ENCODE results near the gene EIF4E2. TPM values are rescaled to one million over a fixed set of nuclear protein-coding genes. Genes with fewer than 3 reads are reported as not detected.
A peak's percentile ranks its signal among the peaks of the same experiment; 100 is the strongest.

The EIF4E2 gene
- total RNA-seq, 3 donors from 2014 or later: 31.6 to 57.4 (median 36.1) TPM

DNA sequence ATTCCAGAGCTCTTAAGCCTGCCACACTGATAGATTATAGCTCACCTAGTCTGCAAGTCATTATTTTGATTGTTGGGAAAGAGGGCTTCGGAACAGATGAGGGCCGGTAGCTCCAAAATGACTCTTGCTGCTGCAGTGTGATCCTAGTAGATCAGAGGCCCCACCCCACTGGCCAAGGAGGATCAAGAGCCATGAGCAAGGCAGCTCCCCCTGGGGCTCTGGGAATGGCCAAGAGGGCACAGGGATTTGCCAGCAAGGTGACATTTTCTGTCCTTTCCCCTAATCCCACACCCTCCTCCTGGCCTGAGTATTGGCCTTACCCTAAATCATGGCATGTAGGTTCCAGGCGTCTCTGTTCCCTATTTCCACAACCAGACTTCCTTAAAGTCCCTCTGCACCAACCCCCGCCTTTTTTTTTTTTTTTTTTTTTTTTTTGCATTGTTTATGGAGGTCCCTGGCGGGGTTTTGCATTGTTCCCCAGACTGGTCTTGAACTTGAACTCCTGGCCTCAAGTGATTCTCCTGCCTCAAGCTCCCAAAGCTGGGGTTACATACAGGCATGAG is 36.5 kb downstream of the EIF4E2 start:
- H3K9me3 ChIP-seq: no peaks in the 10 kb centered on the region
- no peaks in the 10 kb centered on the region for H3K36me3 ChIP-seq
- H3K27me3 ChIP-seq: no peaks in the 10 kb centered on the region
- TF ChIP-seq, protein P1, sequence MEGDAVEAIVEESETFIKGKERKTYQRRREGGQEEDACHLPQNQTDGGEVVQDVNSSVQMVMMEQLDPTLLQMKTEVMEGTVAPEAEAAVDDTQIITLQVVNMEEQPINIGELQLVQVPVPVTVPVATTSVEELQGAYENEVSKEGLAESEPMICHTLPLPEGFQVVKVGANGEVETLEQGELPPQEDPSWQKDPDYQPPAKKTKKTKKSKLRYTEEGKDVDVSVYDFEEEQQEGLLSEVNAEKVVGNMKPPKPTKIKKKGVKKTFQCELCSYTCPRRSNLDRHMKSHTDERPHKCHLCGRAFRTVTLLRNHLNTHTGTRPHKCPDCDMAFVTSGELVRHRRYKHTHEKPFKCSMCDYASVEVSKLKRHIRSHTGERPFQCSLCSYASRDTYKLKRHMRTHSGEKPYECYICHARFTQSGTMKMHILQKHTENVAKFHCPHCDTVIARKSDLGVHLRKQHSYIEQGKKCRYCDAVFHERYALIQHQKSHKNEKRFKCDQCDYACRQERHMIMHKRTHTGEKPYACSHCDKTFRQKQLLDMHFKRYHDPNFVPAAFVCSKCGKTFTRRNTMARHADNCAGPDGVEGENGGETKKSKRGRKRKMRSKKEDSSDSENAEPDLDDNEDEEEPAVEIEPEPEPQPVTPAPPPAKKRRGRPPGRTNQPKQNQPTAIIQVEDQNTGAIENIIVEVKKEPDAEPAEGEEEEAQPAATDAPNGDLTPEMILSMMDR (IDR thresholded peaks at IDR 0.05): no peak
- TF ChIP-seq POLR2AphosphoS5 (IDR thresholded peaks at IDR 0.05): no peak
- H3K4me1 ChIP-seq: no peaks in the 10 kb centered on the region
- H3K27ac ChIP-seq: no peak overlapping the region
- DNase-seq (ENCODE audit: low spot score in 2 of 2): no peak
- intact Hi-C loops (cut with DNase I; ENCODE audit: low total_unique reads): no loop called here
- no peak overlapping the region for H3K4me3 ChIP-seq

DNA sequence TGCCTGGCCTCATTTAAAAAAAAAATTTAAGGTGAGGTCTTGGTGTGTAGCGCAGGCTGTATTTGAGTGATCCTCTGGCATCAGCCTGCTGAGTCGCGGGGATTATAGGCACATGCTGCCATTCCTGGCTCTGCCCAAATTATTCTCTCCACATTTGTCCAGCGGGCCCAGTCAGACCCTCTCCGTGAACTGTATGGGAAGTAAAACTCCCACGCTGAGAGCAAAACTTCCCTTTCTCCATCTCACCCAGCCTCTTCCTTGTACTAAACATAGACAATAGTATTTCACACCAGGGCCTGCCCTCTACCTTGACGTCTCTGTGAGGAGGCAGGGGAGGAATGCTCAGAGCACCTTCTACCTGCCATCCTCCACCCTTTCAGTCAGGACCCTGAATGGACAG is 37.0 kb downstream of the EIF4E2 start:
- H3K4me1 ChIP-seq: no peaks in the 10 kb centered on the region
- H3K36me3 ChIP-seq: no peaks in the 10 kb centered on the region
- no peak overlapping the region for H3K4me3 ChIP-seq
- DNase-seq (ENCODE audit: low spot score in 2 of 2): no peak
- TF ChIP-seq POLR2A (IDR thresholded peaks at IDR 0.05) (no peak), POLR2AphosphoS5 (IDR thresholded peaks at IDR 0.05) (no peak)
- TF ChIP-seq, protein P1 (IDR thresholded peaks at IDR 0.05): no peak
- H3K27ac ChIP-seq: no peak overlapping the region
- H3K27me3 ChIP-seq: no peaks in the 10 kb centered on the region
- intact Hi-C loops (cut with DNase I; ENCODE audit: low total_unique reads): no loop called here
- no peaks in the 10 kb centered on the region for H3K9me3 ChIP-seq

DNA sequence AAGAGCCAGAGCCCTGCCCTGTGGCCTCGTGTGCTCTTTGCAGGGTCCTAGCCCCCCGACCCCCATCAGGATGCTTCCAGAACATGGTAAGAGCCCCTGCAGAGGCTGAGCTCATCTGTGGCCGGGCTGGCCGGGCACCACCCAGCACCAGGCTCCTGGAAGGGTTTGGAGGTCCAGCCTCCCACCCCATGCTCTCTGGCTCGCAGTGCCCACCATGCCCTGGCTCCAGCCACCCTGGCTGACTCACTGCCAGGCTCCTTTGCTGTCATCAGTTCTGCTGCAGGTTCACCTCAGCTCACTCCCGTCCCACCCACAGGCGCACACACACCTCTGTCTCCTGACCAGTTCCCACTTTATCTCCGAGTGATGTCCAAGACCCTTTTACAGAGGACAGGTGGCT is 37.5 kb downstream of the EIF4E2 start:
- H3K9me3 ChIP-seq: no peaks in the 10 kb centered on the region
- no peaks in the 10 kb centered on the region for H3K4me1 ChIP-seq
- intact Hi-C loops (cut with DNase I; ENCODE audit: low total_unique reads): no loop called here
- no peak for DNase-seq (ENCODE audit: low spot score in 2 of 2)
- no peaks in the 10 kb centered on the region for H3K36me3 ChIP-seq
- H3K4me3 ChIP-seq: no peak overlapping the region
- H3K27ac ChIP-seq: peak overlapping the region in 1 of 2 donors; percentile 25
- no peaks in the 10 kb centered on the region for H3K27me3 ChIP-seq
- no peak for TF ChIP-seq POLR2A (IDR thresholded peaks at IDR 0.05)
- no peak for TF ChIP-seq POLR2AphosphoS5 (IDR thresholded peaks at IDR 0.05)
- TF ChIP-seq, protein P1 (IDR thresholded peaks at IDR 0.05): no peak

DNA sequence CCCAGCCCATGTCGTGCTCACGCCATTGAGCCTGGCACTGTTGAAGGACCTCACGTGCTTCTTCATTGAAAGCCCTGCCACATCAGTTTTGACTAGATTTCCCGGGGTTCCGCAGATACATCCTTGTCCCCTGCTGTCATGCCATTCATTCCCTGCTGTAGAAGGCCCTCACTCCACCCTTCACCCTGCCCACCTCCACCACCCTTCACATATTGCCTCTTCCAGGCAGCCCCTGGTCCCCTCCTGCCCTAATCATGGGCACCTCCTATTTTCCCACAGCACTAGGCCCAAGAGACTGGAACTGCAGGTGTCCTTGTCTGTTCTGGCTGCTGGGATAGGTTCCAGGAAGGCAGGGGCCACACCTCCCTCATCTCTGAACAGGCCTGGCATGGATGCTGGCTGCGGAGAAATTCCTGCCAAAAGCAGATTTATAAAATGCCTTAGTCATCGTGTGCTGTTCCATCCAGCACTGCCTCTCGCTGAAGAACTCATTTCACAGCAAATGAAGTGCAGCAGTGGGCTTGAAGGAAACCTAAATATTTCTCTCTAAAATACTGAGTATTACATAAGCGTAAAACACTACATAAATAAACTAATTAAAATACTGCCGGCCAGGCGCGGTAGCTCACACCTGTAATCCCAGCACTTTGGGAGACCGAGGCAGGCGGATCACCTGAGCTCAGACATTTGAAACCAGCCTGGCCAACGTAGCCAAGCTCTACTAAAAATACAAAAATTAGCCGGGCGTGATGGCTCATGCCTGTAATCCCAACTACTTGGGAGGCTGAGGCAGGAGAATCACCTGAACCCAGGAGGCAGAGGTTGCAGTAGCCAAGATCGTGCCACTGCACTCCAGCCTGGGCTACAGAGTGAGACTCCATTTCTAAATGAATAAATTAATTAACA is 38.4 kb downstream of the EIF4E2 start:
- Histone ChIP-seq H3K27me3 (no peaks in the 10 kb centered on the region), H3K27ac (peak overlapping the region; percentile 14 to 25), H3K36me3 (no peaks in the 10 kb centered on the region), H3K4me3 (no peak overlapping the region), H3K9me3 (no peaks in the 10 kb centered on the region), H3K4me1 (no peaks in the 10 kb centered on the region)
- intact Hi-C loops (cut with DNase I; ENCODE audit: low total_unique reads): no loop called here
- TF ChIP-seq POLR2A (IDR thresholded peaks at IDR 0.05) (no peak), POLR2AphosphoS5 (IDR thresholded peaks at IDR 0.05) (no peak)
- TF ChIP-seq, protein P1 (IDR thresholded peaks at IDR 0.05): no peak
- DNase-seq (ENCODE audit: low spot score in 2 of 2): peak in 1 of 2 donors; percentile 67

DNA sequence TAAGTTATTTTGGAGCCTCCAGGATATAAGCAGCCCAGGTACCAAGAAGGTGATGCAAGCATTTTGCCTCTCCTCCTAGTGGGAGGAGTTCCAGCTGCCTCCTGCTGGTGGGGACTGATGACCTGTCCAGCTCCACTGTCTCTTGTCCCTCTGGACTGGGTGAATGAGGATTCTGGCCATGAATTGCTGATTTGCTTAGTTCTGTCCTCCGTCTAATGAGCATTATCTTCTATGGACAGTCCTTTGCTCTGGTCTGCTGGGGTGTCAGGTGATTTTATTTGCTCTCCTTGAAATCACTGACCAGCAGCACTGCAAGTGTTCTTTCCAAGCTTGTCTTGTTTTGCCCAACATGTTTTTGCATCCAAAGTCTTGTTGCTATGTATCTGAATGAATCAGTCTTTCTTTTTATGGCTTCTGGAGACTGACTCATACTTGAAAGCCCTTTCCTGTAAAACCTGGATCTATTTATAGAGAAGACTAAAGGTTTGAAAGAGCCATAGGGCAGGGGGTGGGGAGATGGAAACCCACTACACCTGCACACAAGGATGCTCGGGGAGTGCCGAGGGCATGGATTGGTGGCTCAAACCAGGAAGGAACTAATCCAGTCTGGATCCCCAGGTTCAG is 42.4 kb downstream of the EIF4E2 start:
- H3K27me3 ChIP-seq: no peaks in the 10 kb centered on the region
- intact Hi-C loops (cut with DNase I; ENCODE audit: low total_unique reads): no loop called here
- H3K4me1 ChIP-seq: no peaks in the 10 kb centered on the region
- DNase-seq (ENCODE audit: low spot score in 2 of 2): no peak
- peak overlapping the region; percentile 66 to 74 for H3K27ac ChIP-seq
- no peaks in the 10 kb centered on the region for H3K36me3 ChIP-seq
- no peak overlapping the region for H3K4me3 ChIP-seq
- H3K9me3 ChIP-seq: no peaks in the 10 kb centered on the region
- TF ChIP-seq, protein P1 (IDR thresholded peaks at IDR 0.05): no peak
- TF ChIP-seq POLR2A (IDR thresholded peaks at IDR 0.05) (no peak), POLR2AphosphoS5 (IDR thresholded peaks at IDR 0.05) (no peak)

Measured in breast epithelium (tissue), 4 donors.